ENCODE results near the gene CDC40.

The CDC40 gene

DNA sequence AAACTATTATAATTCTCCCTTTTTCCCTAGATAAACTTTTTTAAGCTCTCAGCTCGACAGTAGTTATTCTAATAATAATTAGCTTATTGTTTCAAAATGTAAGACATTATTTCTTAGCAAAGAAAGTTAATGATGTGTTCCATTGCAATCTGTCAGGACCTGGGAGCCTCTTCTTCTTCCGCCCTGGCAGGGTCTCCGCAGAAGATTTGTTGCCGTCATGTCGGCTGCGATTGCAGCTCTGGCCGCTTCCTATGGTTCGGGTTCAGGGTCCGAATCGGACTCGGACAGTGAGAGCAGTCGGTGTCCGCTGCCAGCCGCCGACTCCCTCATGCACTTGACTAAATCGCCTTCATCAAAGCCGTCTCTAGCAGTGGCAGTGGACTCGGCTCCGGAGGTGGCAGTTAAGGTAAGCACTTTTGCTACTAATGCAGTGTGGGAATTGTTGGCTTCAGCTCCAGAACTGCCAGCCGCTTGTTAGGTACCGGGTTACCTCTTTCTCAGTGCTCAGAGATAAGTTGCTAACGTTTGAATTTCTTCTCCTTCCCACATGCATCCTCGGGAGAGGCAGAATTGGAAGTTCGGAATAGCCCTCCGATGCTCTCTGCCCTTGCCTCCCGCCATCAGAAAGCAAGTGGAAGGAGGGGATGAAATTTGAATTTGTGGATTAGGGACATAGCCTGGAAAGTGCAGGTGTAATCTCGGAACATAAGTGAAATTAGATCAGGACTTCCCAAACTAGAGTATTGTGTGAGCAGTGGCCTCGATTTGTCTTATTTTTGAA, at the start of gene CDC40:
CDC40 (plus strand) TSS at position 200 of the 781 bp plus-strand sequence; CDS start at position 218, 18 bp downstream.
- DNase-seq = peak; percentile 42

DNA sequence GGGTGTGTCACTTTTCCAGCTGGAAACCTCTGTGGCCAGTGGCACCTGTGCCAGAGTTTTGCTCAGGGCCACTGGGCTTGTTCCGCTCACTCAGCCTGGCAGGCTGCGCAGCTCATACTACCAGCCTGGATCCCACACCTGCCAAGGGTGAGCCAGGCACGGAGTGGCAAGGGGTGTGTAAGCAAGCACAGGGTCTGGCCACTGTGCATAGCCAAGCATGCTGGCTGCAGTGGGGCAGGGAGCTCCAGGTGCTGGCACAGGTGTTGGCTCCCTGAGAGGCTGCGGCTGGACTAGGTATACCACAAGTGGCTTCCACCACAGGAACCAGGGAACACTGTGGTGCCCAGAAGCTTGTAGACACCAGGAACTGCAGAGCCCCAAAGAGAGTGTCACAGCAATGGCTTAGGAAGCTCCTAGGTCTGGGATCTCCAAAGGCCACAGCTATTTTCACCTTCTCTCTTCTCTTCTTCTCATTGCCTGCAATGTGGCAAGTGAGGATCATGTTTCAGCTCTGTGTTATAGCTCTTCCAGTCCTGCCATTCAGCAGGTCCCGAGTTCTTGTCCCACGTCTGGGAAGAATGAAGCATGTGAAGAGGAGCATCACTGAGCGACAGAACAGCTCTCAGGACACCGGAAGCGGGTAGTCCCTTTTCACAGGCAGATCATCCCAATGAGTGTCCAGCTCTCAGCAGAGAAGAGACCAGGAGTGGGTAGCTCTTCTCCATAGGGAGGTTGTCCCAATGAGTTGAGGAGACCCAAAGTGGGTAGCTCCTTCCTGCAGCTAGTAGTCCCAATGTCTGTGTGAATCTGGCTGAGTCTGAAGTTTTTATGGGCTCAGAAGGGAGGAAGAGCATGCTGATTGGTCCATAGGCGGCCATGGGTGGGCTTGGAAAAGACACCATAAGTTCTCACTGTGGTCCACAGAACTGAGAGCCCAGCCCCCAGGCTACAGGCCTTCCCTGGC, 42.0 kb upstream of the CDC40 start:
- DNase-seq = no peak

GRCh38 chr6:110139052-110139451, 41.2 kb upstream of the CDC40 start:
- no peak for DNase-seq

GRCh38 chr6:110140650-110141049, 39.6 kb upstream of the CDC40 start:
- DNase-seq = no peak

DNA sequence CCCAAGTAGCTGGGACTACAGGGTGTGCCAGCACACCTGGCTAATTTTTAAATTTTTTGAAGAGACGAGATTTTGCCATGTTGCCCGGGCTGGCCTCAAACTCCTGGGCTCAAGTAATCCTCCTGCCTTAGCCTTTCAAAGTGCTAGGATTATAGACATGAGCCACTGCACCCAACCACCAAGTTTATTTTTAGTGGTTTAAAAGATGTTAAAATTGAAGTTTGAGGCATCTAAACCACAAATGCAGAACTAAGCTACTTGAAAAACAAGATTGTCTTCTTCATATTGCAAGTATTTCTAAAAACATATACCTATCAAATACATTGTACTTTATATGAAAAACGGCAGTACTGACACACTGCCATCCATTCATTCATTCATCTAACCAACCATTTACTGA, 32.4 kb upstream of the CDC40 start:
- DNase-seq = no peak

DNA sequence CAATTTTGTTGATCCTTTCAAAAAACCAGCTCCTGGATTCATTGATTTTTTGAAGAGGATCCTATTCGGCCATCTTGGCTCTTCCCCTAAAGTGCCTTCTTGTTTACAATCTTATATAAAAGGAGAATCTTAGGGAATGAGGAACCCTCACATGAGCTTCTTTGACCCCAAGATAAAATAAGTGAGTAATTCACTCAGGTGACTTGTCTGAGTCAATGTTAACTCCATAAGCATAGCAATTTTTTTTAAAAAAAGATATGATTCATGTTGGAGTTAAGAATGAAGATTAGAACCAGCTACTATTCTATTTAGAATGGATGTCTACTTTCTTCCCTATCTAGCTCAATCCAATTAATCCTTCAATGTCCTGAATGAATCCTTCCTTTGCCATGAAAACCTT, 21.7 kb upstream of the CDC40 start:
- no peak for DNase-seq

GRCh38 chr6:110170081-110170480, 10.1 kb upstream of the CDC40 start:
- no peak for DNase-seq

DNA sequence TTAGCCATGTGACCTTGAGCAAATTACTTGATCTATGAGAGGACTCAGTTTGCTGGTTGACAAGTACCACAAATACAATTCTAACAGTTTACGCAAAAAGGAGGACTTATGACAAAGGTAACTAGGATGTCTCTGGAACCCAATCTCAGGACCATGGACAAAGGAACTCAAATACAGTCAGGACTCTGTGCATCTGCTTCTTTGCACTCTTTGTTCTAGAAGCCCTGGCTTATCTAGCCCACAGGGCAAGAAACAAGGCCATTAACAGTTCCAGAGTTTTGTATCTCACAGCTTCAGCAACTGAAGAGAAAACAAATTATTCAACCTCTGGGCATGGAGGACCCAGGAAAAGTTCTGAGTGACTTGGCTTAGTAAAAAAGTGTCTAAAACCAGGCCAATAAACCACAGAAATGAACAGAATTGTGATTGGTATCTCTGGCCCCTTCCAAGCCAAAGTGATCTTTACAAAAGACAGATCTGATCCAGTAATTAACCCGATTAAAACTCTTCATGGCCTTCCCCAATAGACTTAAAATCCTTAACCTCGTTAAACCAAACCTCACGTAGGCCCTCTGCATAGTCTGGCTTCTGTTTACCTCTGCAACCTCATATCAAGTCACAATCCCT, 6.6 kb upstream of the CDC40 start:
- DNase-seq = no peak

DNA sequence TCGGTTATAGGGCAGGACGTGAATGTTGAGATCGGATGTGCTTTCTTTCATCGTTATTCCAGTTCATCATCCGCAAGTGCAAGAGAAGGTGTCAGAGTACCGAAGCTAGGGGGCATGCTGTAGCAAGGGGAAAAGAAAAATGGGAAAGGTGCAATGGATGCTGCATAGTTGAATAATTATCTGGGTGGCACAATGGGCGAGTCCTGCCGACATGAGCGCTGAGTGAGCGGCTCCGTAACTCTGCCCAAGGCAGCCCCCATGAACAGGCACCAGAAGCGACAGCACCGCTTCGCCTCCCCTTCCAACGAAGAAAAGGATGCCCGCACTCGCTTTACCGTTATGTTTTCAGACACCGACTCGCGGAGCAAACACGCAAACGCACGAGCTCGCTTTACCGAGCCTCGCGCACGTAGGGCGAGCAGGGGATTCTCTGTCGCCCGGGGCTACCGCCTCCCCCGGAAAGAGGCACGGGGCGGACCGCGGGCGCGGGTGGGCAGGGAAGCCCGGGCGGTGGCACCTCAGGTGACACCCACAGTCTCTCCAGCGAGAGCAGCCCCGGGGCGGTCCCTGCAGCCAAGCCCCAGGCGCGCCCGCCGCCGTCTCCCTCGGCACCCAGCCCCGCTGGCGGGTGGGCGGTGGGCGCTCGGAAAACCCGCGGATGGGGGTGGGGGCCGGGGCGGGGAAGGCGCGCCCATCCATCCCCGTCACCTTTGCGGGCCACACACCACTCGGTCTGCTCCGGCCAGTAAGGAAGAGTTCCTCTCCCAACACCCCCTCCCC, 1.4 kb upstream of the CDC40 start:
- peak; percentile 43 for DNase-seq

- DNase-seq = peak; percentile 90
Observed at GRCh38 chr6:110179406-110180227, 610 bp upstream of the CDC40 start, which contains the start of gene WASF1. TSS of gene WASF1 (minus strand) at chr6:110179670. CDS start at chr6:110127601, 52,069 bp downstream.

DNA sequence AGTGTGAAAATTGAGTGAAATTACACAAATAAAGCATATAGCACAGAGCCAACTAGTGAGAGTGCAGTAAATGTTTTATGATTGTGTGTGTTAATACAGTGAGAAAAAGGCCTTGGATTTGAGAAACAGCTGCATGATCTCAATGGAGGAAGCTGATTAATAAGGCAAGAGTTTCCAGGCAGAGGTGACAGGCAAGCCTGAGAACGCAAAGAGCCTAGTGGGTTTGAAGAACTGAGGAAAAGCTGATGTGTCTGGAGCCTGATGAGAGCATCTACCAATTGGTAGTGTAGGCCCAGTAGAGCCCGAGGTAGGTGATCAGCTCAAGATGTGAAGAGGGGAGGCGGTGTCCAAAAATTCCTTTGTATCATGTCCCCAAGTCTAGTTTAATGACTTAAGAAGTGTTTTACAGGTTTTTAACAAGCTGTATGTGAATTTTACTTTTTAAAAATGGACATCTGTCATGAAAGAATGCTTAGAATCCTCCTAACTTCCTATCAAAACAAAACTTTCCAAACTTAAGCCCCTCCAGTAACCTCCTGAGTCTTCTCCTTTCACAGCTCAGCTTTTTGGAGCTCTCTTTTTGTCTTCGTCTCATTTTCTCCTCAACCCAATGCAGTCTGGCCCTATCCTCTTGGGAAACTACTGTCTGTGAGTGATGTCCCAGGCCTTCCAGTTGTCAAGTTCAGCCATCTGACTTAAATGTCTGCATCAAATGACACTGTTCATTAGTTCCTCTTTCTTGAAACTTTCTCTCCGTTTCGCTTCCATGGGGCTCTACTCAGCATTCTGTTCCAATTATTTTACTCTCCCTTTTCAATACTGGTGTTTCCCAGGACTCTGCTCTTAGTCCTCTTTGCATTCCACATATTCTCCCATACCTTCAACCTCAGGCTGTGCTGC, 1.2 kb downstream of the CDC40 start:
- peak; percentile 6 for DNase-seq

DNA sequence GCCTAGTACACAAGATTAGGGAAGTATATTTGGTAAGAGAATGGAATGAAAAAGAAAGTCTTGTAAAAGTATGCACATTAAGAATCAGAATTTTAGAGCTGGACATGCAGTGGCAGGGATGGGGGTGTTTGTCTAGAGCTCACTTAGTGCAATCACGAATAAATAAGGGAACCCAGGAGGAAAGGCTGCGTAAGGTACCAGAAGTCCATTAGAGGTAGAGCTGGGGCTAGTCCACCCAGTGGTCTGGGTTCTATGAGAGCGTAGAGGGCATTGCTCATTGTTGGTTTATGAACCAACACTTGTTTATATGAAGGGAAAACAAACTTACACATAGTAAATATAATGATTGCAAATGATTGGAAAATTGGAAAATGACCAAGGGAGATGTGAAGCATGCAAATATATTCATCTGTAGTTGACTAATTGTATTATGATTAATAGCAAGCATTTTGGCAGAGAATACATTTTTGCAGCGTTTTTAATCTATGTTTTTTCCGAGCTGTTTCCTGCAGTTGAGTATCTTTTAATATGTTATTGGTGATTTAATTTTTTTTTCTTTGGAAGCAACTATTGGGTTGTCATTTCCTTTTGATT, 3.2 kb downstream of the CDC40 start:
- DNase-seq = no peak

DNA sequence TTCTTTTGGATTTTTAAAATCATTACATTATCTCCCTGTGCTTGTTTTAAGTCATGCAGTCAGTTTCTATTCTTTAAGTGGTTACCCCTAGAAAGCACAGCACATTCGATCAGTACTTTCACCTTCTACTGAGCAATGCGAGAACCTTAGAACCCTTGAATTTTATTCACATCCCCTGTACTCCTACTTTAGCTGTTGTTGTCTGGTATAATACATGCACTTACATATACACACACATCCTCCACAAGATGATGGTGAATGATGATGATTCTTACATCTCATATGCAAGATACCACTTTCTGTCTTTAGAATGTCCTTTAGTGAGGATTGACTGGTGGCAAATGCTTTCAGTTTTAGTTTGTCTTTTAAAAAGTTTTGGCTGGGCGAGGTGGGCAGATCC, 5.7 kb downstream of the CDC40 start:
- DNase-seq = no peak

- DNase-seq = no peak
Observed at GRCh38 chr6:110188791-110189190, 8.6 kb downstream of the CDC40 start.

GRCh38 chr6:110190726-110191125, 10.5 kb downstream of the CDC40 start:
- no peak for DNase-seq

GRCh38 chr6:110191477-110191876, 11.2 kb downstream of the CDC40 start:
- no peak for DNase-seq

- DNase-seq = no peak
Observed at GRCh38 chr6:110195639-110196038, 15.4 kb downstream of the CDC40 start.

DNA sequence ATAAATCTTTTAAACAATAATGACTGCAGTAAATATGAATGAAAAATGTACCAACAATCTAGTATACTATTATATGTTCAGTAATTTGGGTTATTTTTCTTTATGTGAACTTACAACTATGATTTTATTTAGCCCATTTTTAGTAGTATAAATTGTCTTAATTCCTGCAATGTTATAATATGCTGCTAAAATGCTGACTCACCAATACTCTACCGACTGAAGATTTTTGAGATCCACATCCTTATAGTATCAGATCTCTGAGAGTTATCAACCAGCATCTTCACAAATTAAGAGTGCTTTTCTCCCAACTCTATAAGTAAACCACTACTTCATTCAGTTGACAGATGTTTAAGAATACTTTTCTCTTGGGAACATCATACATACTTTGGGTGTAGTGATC, 16.6 kb downstream of the CDC40 start:
- no peak for DNase-seq

GRCh38 chr6:110198561-110198960, 18.3 kb downstream of the CDC40 start:
- DNase-seq = no peak
